GM20000 (cell line): Measurements from ENCODE around the gene IFRD1.

ENCODE experiments used
- DNase-seq: peaks from one replicate; pipeline ENCODE4 v3.0.0; 2012; ENCODE audit warnings: low spot score
- CTCF ChIP-seq: IDR thresholded peaks from 2 replicates; pipeline ENCODE4 v1.5.1; 2012; ENCODE audit warnings: mild to moderate bottlenecking, control low read depth; ENCODE audit errors: extremely low read depth, missing control alignments

The IFRD1 gene

GRCh38 chr7:112501801-112502503 lies 51.7 kb downstream of the IFRD1 start:
- no peak for DNase-seq
- TF ChIP-seq CTCF: no peak

DNA sequence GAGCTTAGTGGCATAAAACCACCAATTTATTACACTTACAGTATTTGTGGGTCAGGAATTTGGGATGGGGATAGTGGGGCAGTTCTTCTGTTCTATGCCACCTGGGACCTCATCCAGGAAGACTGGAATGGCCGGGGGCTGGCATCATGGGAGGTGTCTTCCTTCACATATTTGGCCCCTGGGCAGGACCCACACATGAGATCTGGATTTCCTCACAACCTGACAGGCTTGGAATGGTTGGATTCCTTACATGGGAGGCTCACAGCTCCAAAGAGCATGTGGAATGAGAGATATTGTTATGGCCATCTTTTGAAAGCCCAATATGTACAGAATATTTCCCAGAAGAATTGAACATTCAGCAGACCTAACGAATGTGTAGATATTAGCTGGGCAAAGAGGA lies 52.4 kb downstream of the IFRD1 start:
- no peak for DNase-seq
- TF ChIP-seq CTCF: no peak

- DNase-seq: no peak
- no peak for TF ChIP-seq CTCF
Measured at GRCh38 chr7:112503361-112503972, 53.2 kb downstream of the IFRD1 start.

DNA sequence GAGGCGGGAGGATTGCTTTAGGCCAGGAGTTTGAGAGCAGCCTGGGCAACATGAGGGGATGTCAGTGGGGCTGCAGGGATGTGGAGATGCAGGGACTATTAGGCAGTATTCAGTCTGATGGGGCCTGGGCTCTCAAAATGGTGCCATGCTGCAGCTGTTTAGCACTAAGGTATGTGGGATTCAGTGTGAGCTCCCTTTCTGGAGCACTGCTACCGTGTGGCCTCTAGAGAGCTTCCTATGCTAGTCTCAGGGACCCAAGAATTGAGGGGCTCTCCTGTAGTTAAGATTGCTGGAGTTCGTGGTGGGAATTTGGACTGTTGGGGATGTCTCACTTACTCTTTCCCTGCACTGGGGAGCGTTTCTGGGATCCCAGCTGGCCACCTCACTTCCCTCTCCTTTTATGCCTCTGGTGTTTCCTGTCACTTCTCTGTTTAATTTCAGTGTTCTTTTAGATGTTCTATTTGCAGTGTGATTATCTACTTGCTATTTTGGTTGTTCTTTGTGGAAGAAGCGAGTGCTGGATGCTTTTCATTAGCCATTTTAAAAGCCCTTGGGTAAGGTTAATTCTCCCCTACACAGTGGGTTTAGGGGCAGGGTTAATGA lies 53.9 kb downstream of the IFRD1 start:
- TF ChIP-seq CTCF: no peak
- no peak for DNase-seq

- TF ChIP-seq CTCF: no peak
- DNase-seq: no peak
Measured at GRCh38 chr7:112505495-112505894, 55.2 kb downstream of the IFRD1 start.

GRCh38 chr7:112508404-112508803 lies 58.1 kb downstream of the IFRD1 start:
- no peak for DNase-seq
- TF ChIP-seq CTCF: no peak

DNA sequence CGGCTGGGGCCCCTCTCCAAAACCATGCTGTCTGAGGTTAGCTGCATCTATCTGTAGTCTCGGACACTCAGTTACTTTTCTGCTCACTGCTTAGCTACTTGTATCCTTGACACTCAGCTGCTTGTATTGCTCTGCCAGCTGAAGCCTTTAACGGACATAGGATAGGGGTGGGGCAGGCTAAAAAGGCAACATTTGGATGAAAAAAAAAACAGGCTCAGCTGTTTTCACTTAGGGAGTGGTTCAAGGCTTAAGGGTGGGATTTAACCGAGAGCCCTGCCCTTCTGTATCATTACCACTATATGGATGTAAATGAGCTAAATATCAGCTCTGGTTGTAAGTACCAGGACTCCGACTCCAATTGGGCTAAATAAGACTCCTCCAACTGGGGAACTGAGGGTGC lies 59.1 kb downstream of the IFRD1 start:
- no peak for TF ChIP-seq CTCF
- DNase-seq: no peak
